Aorta (tissue), 5 donors: ENCODE results near the gene CBX8. TPM values are rescaled to one million over a fixed set of nuclear protein-coding genes. Genes with fewer than 3 reads are reported as not detected.

ENCODE experiments used
- ATAC-seq: fragments of 200-7000 bp; cut with Tn5 transposase; one replicate; pipeline ENCODE4 v1.9.1; 2022; ENCODE audit warnings: moderate library complexity; ENCODE audit not compliant: low FRiP score
- DNase-seq, 2 donors: peaks; one replicate each; pipeline ENCODE4 v3.0.0-alpha.2; 2020
- H3K27ac ChIP-seq, 2 donors: one replicate each; pipeline ENCODE4 v1.5.1; 2013; ENCODE audit warnings: low read length in 2 of 2, mild to moderate bottlenecking in 2 of 2, moderate library complexity in 2 of 2, control low read depth in 1 of 2, inconsistent platforms in 1 of 2, low read depth in 1 of 2
- H3K27me3 ChIP-seq, 2 donors: one replicate each; pipeline ENCODE4 v1.6.1; 2013; ENCODE audit warnings: control low read depth in 1 of 2, low read length in 1 of 2, mild to moderate bottlenecking in 1 of 2, moderate library complexity in 1 of 2; ENCODE audit not compliant: insufficient read depth in 2 of 2, control insufficient read depth in 1 of 2
- H3K36me3 ChIP-seq, 2 donors: one replicate each; pipeline ENCODE4 v1.6.1; 2013; ENCODE audit warnings: control low read depth in 1 of 2, low read length in 1 of 2, mild to moderate bottlenecking in 1 of 2; ENCODE audit not compliant: insufficient read depth in 2 of 2, control insufficient read depth in 1 of 2
- H3K4me1 ChIP-seq, 2 donors: one replicate each; pipeline ENCODE4 v1.6.1; 2013; ENCODE audit warnings: low read length in 2 of 2, control low read depth in 1 of 2, mild to moderate bottlenecking in 1 of 2, moderate library complexity in 1 of 2; ENCODE audit not compliant: insufficient read depth in 2 of 2, control insufficient read depth in 1 of 2
- H3K4me3 ChIP-seq, 2 donors: one replicate each; pipeline ENCODE4 v1.5.1; 2013; ENCODE audit warnings: low read length in 2 of 2, control low read depth in 1 of 2, mild to moderate bottlenecking in 1 of 2
- H3K9me3 ChIP-seq: one replicate; pipeline ENCODE4 v1.6.1; 2013; ENCODE audit warnings: mild to moderate bottlenecking, low read length; ENCODE audit not compliant: control insufficient read depth
- WGBS, 2 donors: extraction: QIAGEN DNeasy Blood & Tissue Kit; methylation state at CpG; one replicate each; pipeline ENCODE4 v1.1.7; 2013; 5-methylcytosine and 5-hydroxymethylcytosine counted together
- intact Hi-C, 2 donors: fragments of 100-400 bp; cut with DNase I; formaldehyde crosslinking; loops; one replicate each; pipeline versions ENCODE4 v1.14.2 to v1.15.0; 2022
- polyA plus RNA-seq, 2 donors: library from polyadenylated mRNA; stranded (reverse); fragments of 200-250 nt; gene quantifications; one replicate each; pipeline ENCODE4 v1.2.3, GENCODE V29; 2013
- total RNA-seq, 2 donors: library from RNA; stranded (reverse); fragmentation: NEBNext Ultra II Directional; extraction: Animal tissue kit (Norgen Biotek cat#: 25700); gene quantifications; one replicate each; pipeline ENCODE4 v1.2.1, GENCODE V29; 2021
- donor health status: healthy with polysubstance abuse.
- donor health status: Bipolar disorder and iron deficiency.
- donor health status: DM: no; HTN: no; CAD: no.
- donor health status: DM: no; HTN: no; CAD: no.
- donor health status: DM: yes; HTN: yes; CAD: no.

Gene CBX8
- total and polyA plus RNA-seq, 4 donors, result 1.4 to 6.2 (median 3.9) TPM

DNA sequence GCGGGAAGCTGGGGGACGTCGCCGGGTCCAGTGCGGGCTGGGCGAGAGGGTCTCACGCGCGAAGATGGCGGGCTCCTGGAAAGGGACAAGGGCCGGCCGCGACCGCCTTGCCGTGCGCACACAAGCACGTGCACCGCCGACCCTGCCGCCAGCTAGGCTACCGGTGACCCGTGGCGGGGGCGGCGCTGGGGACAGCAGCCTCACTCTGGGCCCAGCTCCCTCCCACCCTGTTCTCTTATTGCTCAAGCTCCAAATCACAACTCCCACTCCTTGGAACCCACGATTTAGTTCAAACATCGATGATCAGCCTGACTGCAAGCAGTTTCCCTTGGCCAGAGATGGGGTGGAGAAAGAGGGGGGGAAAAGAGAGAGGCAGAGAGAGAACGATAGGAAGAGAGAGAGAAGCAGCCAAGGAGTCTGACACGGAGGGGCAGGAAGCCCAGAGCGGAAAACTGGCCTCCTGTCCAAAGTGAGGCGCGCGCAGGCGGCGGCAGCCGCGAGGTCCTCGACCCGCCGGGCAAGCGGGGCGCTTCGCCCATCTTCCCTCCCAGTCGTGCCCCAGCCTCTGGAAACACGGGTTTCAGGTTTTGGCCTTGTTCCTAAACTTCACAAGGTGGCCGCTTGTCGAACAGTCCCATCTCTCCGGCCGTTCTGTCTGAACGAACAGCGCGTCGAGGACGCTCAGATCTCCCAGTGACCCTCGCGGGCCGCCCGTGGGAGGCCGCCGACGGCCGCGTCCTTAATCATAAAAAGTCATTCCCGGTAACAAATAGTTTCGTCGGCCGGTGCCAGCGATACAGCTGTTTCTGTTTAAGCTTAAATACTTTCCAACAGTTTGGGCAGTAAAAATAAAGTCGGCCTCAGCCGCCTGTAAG, 1.7 kb upstream of the CBX8 start:
- no peak overlapping the region for H3K4me3 ChIP-seq
- no peak overlapping the region for H3K27ac ChIP-seq
- H3K36me3 ChIP-seq, result no peaks in the 10 kb centered on the region
- DNase-seq, result no peak
- no peak for ATAC-seq
- intact Hi-C loops, result loop anchor here in 1 of 2 donors (5.0 kb wide), 1 partner anchor 39 kb away; the partner anchor contains the start of gene CBX4
- no peaks in the 10 kb centered on the region for H3K27me3 ChIP-seq
- WGBS, 2 donors, result 1 to 2% methylated on average over 61 to 70 of the region's 70 CpGs
- no peaks in the 10 kb centered on the region for H3K4me1 ChIP-seq
- H3K9me3 ChIP-seq, result no peaks in the 10 kb centered on the region

GRCh38 chr17:79797492-79798298, 818 bp upstream of the CBX8 start:
- H3K27ac ChIP-seq, result no peak overlapping the region
- intact Hi-C loops, result loop anchor here (2.0 to 5.0 kb wide), 2 partner anchors 40 to 41 kb away; partner anchors contain the start of gene CBX4 (in 2 of the 2)
- no peaks in the 10 kb centered on the region for H3K4me1 ChIP-seq
- DNase-seq, result no peak
- H3K36me3 ChIP-seq, result no peaks in the 10 kb centered on the region
- no peak for ATAC-seq
- H3K9me3 ChIP-seq, result no peaks in the 10 kb centered on the region
- H3K4me3 ChIP-seq, result peak overlapping the region; percentile 55 to 87
- 1% methylated on average over 47 to 89 of the region's 89 CpGs for WGBS, 2 donors
- no peaks in the 10 kb centered on the region for H3K27me3 ChIP-seq

GRCh38 chr17:79796444-79796762, 474 bp downstream of the CBX8 start:
- Histone ChIP-seq H3K4me1 (no peaks in the 10 kb centered on the region), H3K27me3 (no peaks in the 10 kb centered on the region), H3K27ac (no peak overlapping the region), H3K36me3 (no peaks in the 10 kb centered on the region), H3K4me3 (peak overlapping the region; percentile 19 to 29), H3K9me3 (no peaks in the 10 kb centered on the region)
- intact Hi-C loops, result loop anchor here (2.0 to 5.0 kb wide), 2 partner anchors 41 to 42 kb away; partner anchors contain the start of gene CBX4 (in 2 of the 2)
- 1% methylated on average over 19 of the region's 19 CpGs for WGBS, 2 donors
- ATAC-seq, result no peak
- no peak for DNase-seq

DNA sequence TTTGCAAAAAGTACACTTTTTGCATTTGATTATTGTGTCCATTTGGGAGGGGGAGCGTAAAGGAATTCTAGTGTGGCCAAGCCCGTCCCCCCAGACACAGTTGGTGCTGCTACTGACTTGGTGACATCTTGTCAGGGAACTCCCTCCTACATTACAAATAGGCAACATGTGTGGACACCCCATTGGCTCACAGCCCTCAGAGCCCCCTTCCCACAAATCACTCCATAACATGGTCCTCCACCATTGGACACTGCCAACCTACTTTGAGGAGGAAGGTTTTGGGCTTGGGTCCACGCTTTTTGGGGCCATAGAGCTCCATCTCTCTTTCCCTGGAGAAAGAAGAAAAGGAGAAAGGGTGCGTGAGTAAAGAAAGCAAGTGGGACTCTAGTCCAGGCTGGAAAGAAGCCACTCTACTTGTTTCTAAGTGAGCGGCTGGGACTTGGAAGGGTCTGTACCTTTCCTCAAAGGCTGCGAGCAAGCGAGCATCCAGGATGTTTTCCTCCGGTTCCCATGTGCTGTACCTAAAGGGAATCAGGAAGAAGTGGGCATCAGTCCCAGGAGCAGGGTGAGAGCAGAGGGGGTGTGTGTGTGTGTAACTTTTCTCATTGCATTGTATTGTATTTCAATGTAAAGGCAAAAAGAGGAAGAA, 958 bp downstream of the CBX8 start:
- intact Hi-C loops, result loop anchor here (2.0 to 5.0 kb wide), 2 partner anchors 41 to 43 kb away; partner anchors contain the start of gene CBX4 (in 2 of the 2)
- no peak for DNase-seq
- Histone ChIP-seq H3K27ac (no peak overlapping the region), H3K4me3 (peak overlapping the region in 1 of 2 donors; percentile 19), H3K27me3 (no peaks in the 10 kb centered on the region), H3K9me3 (no peaks in the 10 kb centered on the region), H3K36me3 (no peaks in the 10 kb centered on the region), H3K4me1 (no peaks in the 10 kb centered on the region)
- 52 to 67% methylated on average over 8 of the region's 8 CpGs for WGBS, 2 donors
- ATAC-seq, result no peak

- Histone ChIP-seq H3K27ac (no peak overlapping the region), H3K36me3 (no peaks in the 10 kb centered on the region), H3K4me3 (no peak overlapping the region), H3K9me3 (no peaks in the 10 kb centered on the region), H3K4me1 (no peaks in the 10 kb centered on the region), H3K27me3 (no peaks in the 10 kb centered on the region)
- 91 to 93% methylated on average over 47 of the region's 47 CpGs for whole genome bisulfite sequencing, 2 donors
- intact Hi-C loops, result loop anchor here in 1 of 2 donors (5.0 kb wide), 2 partner anchors 42 to 197 kb away; partner anchors contain the start of gene CBX4
- ATAC-seq (no peak), DNase-seq (no peak)
Observed at GRCh38 chr17:79794659-79795511, 2.0 kb downstream of the CBX8 start.

- no peak for ATAC-seq
- DNase-seq, result no peak
- Histone ChIP-seq H3K36me3 (no peaks in the 10 kb centered on the region), H3K27me3 (no peaks in the 10 kb centered on the region), H3K4me1 (no peaks in the 10 kb centered on the region), H3K4me3 (no peak overlapping the region), H3K27ac (no peak overlapping the region), H3K9me3 (no peaks in the 10 kb centered on the region)
- intact Hi-C loops, result loop anchor here in 1 of 2 donors (5.0 kb wide), 1 partner anchor 198 kb away; no protein-coding TSS in a partner anchor
- WGBS, 2 donors, result 67 to 70% methylated on average over 3 of the region's 3 CpGs
Observed at GRCh38 chr17:79793924-79794304, 3.0 kb downstream of the CBX8 start.

DNA sequence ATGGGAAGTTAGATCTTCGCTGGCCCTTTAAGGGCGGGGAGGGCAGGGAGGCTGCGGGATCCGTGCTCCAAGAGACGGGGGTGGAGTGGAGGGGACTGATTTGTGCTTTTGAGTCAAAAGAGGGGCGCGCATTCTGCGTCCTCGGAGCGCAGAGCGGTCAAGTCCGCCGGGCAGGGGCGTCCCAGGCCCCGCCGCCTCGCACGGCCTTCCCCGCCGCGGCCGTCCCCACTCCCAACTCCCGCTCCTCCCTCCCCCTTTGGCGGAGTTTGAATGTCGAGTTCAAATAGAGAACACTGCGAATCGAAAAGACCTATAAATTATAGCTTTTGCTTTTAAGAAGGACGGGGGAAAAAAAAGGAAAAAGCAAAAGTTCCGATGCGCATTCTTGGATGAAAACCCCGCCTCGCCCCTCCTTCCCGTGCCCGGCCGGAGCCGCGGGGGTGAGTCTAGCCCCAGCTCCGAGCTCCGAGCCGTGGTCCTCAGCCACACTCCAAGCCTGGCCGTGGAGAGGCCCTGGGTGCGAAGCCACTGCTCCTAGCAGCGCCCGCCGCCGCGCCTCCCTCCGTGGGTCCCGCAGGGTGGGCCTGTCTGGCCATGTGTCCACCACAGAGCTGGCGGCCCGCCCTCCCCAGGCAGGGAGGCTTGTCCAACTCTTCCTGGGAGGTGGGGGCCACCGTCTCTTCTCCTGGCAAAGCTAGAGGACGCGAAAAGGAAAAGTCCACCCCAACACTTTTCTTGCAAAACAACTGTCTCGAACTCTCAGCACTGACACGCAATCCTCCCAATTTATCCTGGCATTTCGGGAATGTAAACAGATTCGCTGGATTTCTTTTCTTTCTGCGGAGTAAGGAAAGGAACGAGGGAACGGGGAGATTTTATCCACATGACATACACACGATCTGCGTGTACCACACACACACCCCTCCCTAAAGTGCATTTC, 3.6 kb downstream of the CBX8 start:
- Histone ChIP-seq H3K27me3 (no peaks in the 10 kb centered on the region), H3K27ac (no peak overlapping the region), H3K36me3 (no peaks in the 10 kb centered on the region), H3K4me1 (no peaks in the 10 kb centered on the region), H3K9me3 (no peaks in the 10 kb centered on the region), H3K4me3 (peak overlapping the region in 1 of 2 donors; percentile 15)
- DNase-seq (no peak), ATAC-seq (no peak)
- intact Hi-C loops, result loop anchor here in 1 of 2 donors (5.0 kb wide), 1 partner anchor 199 kb away; no protein-coding TSS in a partner anchor
- 12 to 17% methylated on average over 62 to 63 of the region's 63 CpGs for WGBS, 2 donors
